ENCODE data around the gene RASEF.
"Not testable (repeated sequence)": the region's sequence is repeated elsewhere in the genome, so short reads cannot be mapped to it uniquely, and the experiment has no call there.

Gene RASEF

DNA sequence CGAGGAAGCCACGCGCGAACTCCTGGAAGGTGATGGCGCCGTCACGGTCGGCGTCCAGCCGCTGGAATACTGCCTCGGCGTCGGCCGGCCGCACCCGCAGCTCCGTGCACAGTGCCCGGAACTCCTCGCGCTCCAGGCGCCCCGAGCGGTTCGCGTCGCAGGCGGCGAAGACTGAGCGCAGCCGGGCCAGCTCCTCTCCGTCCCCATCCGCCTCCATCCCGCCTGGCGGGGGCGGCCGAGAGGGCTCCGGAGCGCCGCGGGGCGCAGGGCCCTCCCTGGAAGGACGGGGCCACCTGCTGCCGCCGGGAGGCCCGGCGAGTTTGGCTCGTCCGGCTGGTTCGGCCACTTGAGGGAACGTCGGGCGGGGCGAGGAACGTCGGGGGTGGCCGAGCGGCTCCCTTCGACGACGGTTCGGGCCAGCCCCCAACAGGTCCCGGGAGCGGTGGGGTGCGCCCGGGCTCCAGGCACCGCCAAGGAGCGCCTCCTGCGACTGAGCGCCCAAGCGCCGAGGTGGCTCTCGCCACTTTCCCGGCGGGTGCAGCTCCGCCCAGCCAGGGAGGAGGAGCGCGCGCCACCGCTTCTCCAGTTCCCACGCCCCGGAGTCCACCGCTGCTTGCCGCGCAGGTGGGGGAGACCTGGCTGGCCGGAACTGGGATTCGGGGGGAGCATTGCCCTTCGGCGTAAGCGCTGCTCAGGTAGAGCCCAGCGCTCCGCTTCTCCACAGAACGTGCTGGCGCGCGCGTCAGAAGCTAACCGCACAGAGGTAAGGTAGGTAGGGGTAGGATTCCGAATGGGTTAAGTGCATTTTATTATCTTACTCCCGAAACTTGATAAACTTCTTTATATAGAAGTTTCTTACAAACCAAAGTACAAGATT lies at the start of gene RASEF:
Gene RASEF (minus strand): TSS at position 492 of the 877 bp plus-strand sequence. CDS start 275 bp downstream, at position 217.
- peak; percentile 44 for DNase-seq (ENCODE audit: low spot score)

DNA sequence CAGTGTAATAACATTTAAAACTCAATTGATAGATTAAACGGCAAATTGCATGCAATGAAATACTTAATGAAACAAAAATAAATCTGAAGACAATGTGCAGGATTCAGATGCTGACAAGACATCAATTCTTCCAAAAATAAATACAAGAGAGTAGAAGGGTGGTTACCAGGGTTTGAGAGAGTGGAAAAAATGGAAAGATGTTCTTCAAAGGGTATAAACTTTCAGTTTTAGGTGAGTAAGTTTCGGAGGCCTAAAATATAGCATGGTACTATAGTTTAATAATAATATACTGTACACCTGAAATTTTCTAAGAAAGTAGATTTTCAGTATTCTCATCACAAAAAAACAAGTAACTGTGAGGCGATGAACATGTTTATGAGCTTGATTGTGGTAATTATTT lies 48.2 kb upstream of the RASEF start:
- DNase-seq (ENCODE audit: low spot score) = no peak

- DNase-seq (ENCODE audit: low spot score) = no peak
Measured at GRCh38 chr9:83109296-83109695, 46.4 kb upstream of the RASEF start.

- DNase-seq (ENCODE audit: low spot score) = no peak
Measured at GRCh38 chr9:83108208-83108607, 45.3 kb upstream of the RASEF start.

DNA sequence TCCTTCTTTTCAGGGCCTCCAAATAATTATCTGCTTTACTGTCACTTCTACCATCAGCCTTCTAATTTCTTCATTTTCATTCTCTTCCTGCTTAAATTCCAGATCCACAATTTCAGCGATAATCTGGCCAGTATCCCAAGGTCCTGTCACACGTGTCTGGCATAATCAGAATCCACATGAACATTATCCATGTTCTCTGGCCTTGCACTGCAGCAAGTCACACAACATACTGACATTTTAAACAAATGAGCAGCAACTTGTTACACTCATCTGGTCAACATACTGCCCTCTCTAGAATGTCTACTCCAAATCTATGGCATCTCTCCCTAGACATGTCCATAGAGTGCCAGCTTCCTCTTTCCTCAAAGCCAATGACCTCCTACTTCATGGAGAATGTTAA lies 43.8 kb upstream of the RASEF start:
- DNase-seq (ENCODE audit: low spot score) = no peak

GRCh38 chr9:83106263-83106662 lies 43.3 kb upstream of the RASEF start:
- no peak for DNase-seq (ENCODE audit: low spot score)

- DNase-seq (ENCODE audit: low spot score) = no peak
Measured at GRCh38 chr9:83097633-83098032, 34.7 kb upstream of the RASEF start.

GRCh38 chr9:83093311-83093710 lies 30.4 kb upstream of the RASEF start:
- DNase-seq (ENCODE audit: low spot score) = not testable (repeated sequence)

DNA sequence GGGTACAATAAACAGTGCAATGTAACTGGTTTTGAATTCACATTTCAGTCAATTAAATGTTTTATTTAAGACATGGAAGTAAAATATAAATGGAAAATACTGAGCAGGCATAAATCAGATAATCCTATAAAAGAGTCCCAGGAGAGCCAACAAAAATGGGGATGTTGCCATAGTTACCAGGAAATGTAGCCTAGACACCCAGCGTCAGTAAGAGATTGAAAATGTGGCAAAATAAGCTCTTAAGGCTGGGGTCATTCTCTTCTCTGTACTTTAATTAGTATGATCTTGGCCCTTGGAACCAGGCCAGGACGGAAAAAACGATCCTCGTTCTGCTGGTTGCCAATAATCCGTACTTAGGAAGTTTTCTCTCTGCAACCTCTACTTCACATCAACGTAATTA lies 18.9 kb upstream of the RASEF start:
- DNase-seq (ENCODE audit: low spot score) = no peak

DNA sequence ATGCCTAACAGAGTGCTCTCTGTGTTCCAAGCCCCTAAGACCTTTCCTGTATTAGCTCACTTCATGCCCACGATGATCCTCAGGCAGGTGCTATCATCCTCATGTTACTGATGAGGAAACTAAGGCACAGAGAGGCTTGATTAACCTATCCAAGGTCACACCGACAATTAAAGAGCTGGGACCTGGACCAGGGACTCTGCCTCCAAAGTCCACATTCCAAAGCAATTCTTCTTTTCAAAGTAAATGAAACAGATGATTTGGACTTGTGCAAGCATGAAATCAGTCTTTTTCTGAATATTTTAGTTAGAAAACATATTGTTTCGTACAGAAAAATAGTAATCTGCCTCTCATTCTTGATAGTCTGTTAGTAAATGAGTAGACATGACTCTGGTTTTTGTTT lies 18.1 kb upstream of the RASEF start:
- DNase-seq (ENCODE audit: low spot score) = no peak

- not testable (repeated sequence) for DNase-seq (ENCODE audit: low spot score)
Measured at GRCh38 chr9:83075932-83076331, 13.0 kb upstream of the RASEF start.

GRCh38 chr9:83072498-83072897 lies 9.6 kb upstream of the RASEF start:
- DNase-seq (ENCODE audit: low spot score) = not testable (repeated sequence)

DNA sequence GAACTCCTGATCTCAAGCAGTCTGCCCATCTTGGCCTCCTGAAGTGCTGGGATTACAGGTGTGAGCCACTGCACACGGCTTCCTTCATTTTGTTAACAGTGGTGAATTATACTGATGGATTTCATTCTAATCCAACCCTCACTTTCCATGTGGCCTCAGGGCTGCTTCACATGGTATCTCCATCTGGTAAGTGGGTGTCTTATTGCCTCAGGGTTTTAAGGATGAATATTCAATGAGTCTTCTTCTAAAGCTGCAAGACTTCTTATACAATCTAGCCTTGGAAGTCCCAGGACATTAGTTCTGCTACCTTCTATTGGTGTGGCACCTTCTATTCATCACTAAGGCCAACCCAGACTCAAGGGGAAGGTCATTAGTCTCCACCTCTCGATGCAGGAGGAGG lies 8.7 kb upstream of the RASEF start:
- no peak for DNase-seq (ENCODE audit: low spot score)

DNA sequence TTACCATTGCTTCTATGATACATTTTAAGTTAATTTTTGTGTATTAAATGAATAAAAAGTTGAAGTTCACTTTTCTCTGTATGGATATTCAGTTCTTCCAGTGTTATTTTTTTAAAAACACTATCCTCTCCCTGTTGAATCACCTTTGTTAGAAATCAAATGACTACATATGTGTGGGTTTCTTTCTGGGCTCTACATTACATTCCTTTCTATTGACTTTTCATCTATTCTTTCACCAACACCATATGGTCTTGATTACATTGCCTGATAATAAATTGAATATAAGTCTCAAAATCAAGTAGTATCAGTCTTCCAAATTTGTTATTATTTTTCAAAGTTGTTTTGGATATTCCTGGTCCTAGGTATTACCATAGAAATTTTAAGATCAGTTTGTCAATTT lies 7.3 kb upstream of the RASEF start:
- no peak for DNase-seq (ENCODE audit: low spot score)

- no peak for DNase-seq (ENCODE audit: low spot score)
Measured at GRCh38 chr9:83069651-83070050, 6.7 kb upstream of the RASEF start.

- DNase-seq (ENCODE audit: low spot score) = no peak
Measured at GRCh38 chr9:83068414-83068813, 5.5 kb upstream of the RASEF start.

GRCh38 chr9:83067579-83067978 lies 4.6 kb upstream of the RASEF start:
- no peak for DNase-seq (ENCODE audit: low spot score)

DNA sequence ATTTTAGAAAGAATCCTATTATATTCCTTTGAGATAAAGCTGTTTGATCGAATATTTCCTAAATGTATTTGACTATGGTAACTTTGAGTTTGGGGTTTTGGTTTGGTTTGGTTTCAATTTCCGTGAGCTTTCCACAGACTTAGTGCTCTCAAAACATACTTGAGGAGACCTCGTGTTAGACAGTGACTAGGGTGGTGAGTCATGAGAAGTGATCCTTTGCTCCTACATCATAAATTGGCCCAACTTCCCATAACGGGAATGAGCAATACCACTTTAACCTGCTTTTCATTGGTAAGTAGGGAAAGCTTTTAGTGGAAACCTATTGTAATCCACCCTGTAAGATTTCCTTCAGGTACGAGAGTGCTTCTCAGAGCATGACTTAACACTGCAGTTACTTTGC lies 3.8 kb upstream of the RASEF start:
- no peak for DNase-seq (ENCODE audit: low spot score)

DNA sequence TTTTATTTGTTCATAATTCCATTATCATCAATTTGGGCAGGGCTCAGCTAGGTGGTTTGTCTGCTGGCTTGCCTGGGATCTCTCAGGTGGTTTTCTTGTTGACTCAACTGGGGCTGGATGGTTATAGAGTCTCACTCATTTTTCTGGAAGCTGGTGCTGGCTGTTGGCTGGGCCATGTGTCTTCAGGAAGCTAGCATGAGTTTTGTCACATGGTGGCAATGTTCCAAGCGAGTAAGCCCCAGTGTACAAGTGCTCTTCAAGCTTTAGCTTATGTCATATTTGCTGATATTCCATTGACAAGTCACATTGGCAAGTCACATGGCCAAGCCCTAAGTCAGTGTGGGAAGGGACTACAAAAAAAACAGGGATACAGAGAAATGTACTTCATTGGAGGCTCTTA lies 2.3 kb upstream of the RASEF start:
- DNase-seq (ENCODE audit: low spot score) = no peak

GRCh38 chr9:83061990-83062650 lies 822 bp downstream of the RASEF start:
- DNase-seq (ENCODE audit: low spot score) = peak; percentile 23

- DNase-seq (ENCODE audit: low spot score) = no peak
Measured at GRCh38 chr9:83061036-83061435, 1.9 kb downstream of the RASEF start.

DNA sequence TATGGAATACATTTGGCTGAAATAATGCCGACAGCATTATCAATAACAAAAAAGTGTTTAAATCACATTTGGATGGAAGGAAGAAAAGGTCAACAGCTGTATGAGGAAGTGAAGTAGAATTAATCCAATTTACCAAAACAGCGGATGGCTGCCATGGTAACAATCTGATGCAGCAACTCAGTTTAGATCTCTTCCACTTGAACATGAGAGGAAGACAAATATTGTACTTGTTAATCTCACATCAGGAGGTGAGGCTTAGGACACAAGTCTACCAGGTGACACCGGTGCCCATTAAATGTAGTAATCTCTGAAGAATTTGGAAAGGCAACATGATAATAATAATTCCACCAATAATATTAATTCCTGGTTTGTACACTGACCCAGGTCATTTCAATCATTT lies 2.4 kb downstream of the RASEF start:
- no peak for DNase-seq (ENCODE audit: low spot score)

DNA sequence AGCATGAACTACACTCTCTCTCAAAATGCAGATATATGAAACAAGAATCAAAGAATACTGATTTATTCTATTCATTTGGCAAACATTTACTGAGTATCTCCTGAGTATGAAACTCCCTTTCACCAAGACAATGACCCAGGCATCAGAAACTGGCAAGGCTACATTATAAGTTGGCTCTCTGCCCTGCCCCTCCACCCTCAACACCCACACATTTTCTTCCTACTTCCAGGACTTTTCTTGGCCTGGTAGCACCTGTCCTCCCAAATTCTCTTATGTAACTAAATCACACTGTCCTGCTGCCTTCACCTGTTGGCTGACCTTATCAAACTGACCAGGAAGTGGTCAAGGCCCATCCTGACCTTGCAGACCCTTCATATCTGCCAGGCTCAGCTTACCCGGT lies 3.5 kb downstream of the RASEF start:
- no peak for DNase-seq (ENCODE audit: low spot score)

DNA sequence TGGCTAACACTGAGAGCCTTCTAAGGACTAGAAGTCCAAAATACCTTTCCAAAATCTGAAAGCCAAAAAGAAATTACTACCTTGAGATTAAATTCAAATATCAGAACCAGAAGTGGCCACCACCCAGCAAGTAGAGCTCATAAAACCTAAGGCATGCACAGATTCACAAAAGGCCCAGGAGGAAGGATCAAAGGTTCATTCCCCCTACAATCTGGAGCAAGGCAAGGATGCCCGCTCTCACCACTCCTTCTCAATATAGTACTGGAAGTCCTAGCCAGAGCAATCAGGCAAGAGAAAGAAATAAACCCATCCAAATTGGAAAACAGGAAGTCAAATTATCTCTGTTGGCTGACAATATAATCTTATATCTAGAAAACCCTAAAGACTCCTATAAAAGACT lies 6.0 kb downstream of the RASEF start:
- DNase-seq (ENCODE audit: low spot score) = no peak

Data from HuH-7 (cell line).